ENCODE measurements around the gene CCR5.
A peak's percentile ranks its signal among the peaks of the same experiment; 100 is the strongest.

The CCR5 gene

DNA sequence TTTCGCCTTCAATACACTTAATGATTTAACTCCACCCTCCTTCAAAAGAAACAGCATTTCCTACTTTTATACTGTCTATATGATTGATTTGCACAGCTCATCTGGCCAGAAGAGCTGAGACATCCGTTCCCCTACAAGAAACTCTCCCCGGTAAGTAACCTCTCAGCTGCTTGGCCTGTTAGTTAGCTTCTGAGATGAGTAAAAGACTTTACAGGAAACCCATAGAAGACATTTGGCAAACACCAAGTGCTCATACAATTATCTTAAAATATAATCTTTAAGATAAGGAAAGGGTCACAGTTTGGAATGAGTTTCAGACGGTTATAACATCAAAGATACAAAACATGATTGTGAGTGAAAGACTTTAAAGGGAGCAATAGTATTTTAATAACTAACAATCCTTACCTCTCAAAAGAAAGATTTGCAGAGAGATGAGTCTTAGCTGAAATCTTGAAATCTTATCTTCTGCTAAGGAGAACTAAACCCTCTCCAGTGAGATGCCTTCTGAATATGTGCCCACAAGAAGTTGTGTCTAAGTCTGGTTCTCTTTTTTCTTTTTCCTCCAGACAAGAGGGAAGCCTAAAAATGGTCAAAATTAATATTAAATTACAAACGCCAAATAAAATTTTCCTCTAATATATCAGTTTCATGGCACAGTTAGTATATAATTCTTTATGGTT lies at the start of gene CCR5:
Gene CCR5, plus strand, starts transcription at position 108 of the 680 bp plus-strand sequence. CDS start 1,957 bp downstream, outside the sequence.
- Histone ChIP-seq H3K4me2 (ENCODE audit: low read depth, low read length) (peak within 1 kb of the TSS; percentile 23; the same call in 1 of the 2 replicates), H3K9ac (ENCODE audit: low read length) (peak within 1 kb of the TSS; percentile 34; the same call in 1 of the 2 replicates), H3K36me3 (replicated peaks; ENCODE audit: insufficient read depth, low read length) (no peaks in the 10 kb centered on the region), H3K4me3 (ENCODE audit: low read length) (no peak within 1 kb of the TSS), H3K4me1 (ENCODE audit: low read length) (peaks cover 71% of the 10 kb centered on the region), H3K9me2 (replicated peaks; ENCODE audit: insufficient read depth, low read length) (no peaks in the 10 kb centered on the region), H3K79me2 (ENCODE audit: low read length) (no peaks in the 10 kb centered on the region), H4K20me1 (ENCODE audit: insufficient read depth, low read length) (no peaks in the 10 kb centered on the region), H3K27ac (ENCODE audit: low read length) (peak within 1 kb of the TSS; percentile 42; the same call in 1 of the 2 replicates), H3F3A (ENCODE audit: insufficient read depth, low read length) (0 out of 2 replicates have a peak, but pooled peaks cover 7% of the 10 kb centered on the region), H3K27me3 (replicated peaks; ENCODE audit: insufficient read depth, low read length) (no peaks in the 10 kb centered on the region), H2AFZ (ENCODE audit: low read length) (no peak within 1 kb of the TSS), H3K9me3 (replicated peaks; ENCODE audit: insufficient read depth, low read length) (no peaks in the 10 kb centered on the region)
- no peak for TF ChIP-seq EZH2phosphoT487 (IDR thresholded peaks at IDR 0.05; ENCODE audit: low read length)
- TF ChIP-seq, protein P1, sequence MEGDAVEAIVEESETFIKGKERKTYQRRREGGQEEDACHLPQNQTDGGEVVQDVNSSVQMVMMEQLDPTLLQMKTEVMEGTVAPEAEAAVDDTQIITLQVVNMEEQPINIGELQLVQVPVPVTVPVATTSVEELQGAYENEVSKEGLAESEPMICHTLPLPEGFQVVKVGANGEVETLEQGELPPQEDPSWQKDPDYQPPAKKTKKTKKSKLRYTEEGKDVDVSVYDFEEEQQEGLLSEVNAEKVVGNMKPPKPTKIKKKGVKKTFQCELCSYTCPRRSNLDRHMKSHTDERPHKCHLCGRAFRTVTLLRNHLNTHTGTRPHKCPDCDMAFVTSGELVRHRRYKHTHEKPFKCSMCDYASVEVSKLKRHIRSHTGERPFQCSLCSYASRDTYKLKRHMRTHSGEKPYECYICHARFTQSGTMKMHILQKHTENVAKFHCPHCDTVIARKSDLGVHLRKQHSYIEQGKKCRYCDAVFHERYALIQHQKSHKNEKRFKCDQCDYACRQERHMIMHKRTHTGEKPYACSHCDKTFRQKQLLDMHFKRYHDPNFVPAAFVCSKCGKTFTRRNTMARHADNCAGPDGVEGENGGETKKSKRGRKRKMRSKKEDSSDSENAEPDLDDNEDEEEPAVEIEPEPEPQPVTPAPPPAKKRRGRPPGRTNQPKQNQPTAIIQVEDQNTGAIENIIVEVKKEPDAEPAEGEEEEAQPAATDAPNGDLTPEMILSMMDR (IDR thresholded peaks at IDR 0.05; ENCODE audit: low read length): no peak
- TF ChIP-seq EZH2 (optimal IDR thresholded peaks at IDR 0.05; ENCODE audit: low read depth, low read length): no peak
- peak; percentile 60 for DNase-seq

DNA sequence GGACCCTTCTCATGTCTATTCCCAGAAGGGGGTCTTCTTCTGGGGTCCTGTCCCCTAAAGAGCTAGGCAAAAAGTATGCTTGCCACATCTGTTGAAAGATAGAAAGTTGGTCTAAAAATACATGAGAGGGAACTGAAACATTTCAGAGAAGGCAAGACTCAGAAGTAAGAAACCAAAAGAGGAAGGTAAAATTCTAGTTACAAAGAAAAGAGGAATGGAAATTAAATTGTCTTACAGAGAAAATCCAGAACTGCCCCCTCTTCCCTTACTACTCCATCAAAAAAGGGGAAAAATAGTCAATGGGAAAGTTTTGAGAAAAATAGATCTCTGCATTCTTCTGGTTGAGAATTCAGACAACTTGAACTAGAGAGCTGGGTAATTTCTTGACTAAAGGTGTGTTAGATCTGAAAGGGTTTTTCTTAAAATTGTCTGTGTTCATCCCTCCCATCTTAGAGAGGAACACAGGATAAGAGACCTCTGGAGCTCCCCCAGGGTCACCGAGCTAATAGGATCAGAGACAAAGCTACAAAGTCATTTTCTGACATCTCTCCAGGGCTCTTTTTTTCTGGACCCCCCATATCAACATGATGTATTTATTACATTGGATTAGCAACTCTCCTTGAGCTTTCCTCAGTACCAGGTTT lies 49.2 kb upstream of the CCR5 start:
- H4K20me1 ChIP-seq (ENCODE audit: insufficient read depth, low read length): no peaks in the 10 kb centered on the region
- H3K4me1 ChIP-seq (ENCODE audit: low read length): peaks cover 49% of the 10 kb centered on the region
- peak overlapping the region; percentile 32; the same call in 1 of the 2 replicates for H3K9ac ChIP-seq (ENCODE audit: low read length)
- H3K4me3 ChIP-seq (ENCODE audit: low read length): peak overlapping the region; percentile 10; the same call in 1 of the 2 replicates
- no peaks in the 10 kb centered on the region for H3K36me3 ChIP-seq (replicated peaks; ENCODE audit: insufficient read depth, low read length)
- peaks cover 12% of the 10 kb centered on the region for H3F3A ChIP-seq (ENCODE audit: insufficient read depth, low read length)
- no peak for TF ChIP-seq EZH2phosphoT487 (IDR thresholded peaks at IDR 0.05; ENCODE audit: low read length)
- TF ChIP-seq EZH2 (optimal IDR thresholded peaks at IDR 0.05; ENCODE audit: low read depth, low read length): no peak
- TF ChIP-seq, protein P1 (IDR thresholded peaks at IDR 0.05; ENCODE audit: low read length): no peak
- peak overlapping the region; percentile 55 for H3K4me2 ChIP-seq (ENCODE audit: low read depth, low read length)
- no peaks in the 10 kb centered on the region for H3K27me3 ChIP-seq (replicated peaks; ENCODE audit: insufficient read depth, low read length)
- H3K9me2 ChIP-seq (replicated peaks; ENCODE audit: insufficient read depth, low read length): no peaks in the 10 kb centered on the region
- no peaks in the 10 kb centered on the region for H3K79me2 ChIP-seq (ENCODE audit: low read length)
- H3K27ac ChIP-seq (ENCODE audit: low read length): peak overlapping the region; percentile 67
- peak overlapping the region; percentile 21; the same call in 1 of the 2 replicates for H2AFZ ChIP-seq (ENCODE audit: low read length)
- peak; percentile 50 for DNase-seq
- H3K9me3 ChIP-seq (replicated peaks; ENCODE audit: insufficient read depth, low read length): no peaks in the 10 kb centered on the region

DNA sequence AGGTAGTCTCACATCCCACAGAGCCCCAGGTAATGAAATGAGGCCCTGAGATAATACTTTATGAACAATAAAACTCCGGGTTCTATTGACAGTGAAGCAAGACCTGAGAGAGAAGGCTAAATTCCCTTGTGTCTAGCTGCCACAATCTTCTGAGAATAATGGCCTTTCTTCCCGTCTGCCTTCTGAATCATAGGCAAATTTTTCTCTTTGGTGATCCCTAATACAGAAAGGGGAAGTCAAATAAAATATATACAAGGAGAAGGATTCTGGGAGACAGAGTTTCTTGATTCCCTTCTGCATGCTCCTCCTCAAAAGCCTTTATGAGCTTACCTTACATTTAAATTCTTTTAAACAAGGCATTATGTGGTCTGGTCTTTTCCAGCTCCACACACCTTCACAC lies 46.7 kb upstream of the CCR5 start:
- Histone ChIP-seq H3K27ac (ENCODE audit: low read length) (no peak overlapping the region), H3K9me2 (replicated peaks; ENCODE audit: insufficient read depth, low read length) (no peaks in the 10 kb centered on the region), H3F3A (ENCODE audit: insufficient read depth, low read length) (peaks cover 12% of the 10 kb centered on the region), H3K4me1 (ENCODE audit: low read length) (peaks cover 49% of the 10 kb centered on the region), H2AFZ (ENCODE audit: low read length) (no peak overlapping the region), H3K9me3 (replicated peaks; ENCODE audit: insufficient read depth, low read length) (no peaks in the 10 kb centered on the region), H4K20me1 (ENCODE audit: insufficient read depth, low read length) (no peaks in the 10 kb centered on the region), H3K27me3 (replicated peaks; ENCODE audit: insufficient read depth, low read length) (no peaks in the 10 kb centered on the region), H3K36me3 (replicated peaks; ENCODE audit: insufficient read depth, low read length) (no peaks in the 10 kb centered on the region), H3K4me2 (ENCODE audit: low read depth, low read length) (no peak overlapping the region), H3K9ac (ENCODE audit: low read length) (no peak overlapping the region), H3K79me2 (ENCODE audit: low read length) (no peaks in the 10 kb centered on the region), H3K4me3 (ENCODE audit: low read length) (no peak overlapping the region)
- DNase-seq: no peak
- TF ChIP-seq EZH2phosphoT487 (IDR thresholded peaks at IDR 0.05; ENCODE audit: low read length): no peak
- no peak for TF ChIP-seq EZH2 (optimal IDR thresholded peaks at IDR 0.05; ENCODE audit: low read depth, low read length)
- TF ChIP-seq, protein P1 (IDR thresholded peaks at IDR 0.05; ENCODE audit: low read length): no peak

Measured in MM.1S (cell line).